H1 (cell line): Measurements from ENCODE around the gene GPR61. TPM values are rescaled to one million over a fixed set of nuclear protein-coding genes. Genes with fewer than 3 reads are reported as not detected.

Experiments
- CTCF ChIA-PET: fragments of 300-600 bp; sonication (Branson Sonifier 250); formaldehyde crosslinking; loops from one replicate; lab custom pipeline; 2021; ENCODE audit not compliant: partially characterized antibody; lab: Charles Lee
- POLR2A ChIA-PET: fragments of 300-600 bp; sonication (Branson Sonifier 250); formaldehyde crosslinking; loops from one replicate; lab custom pipeline; 2021; ENCODE audit warnings: inconsistent platforms; ENCODE audit not compliant: partially characterized antibody; lab: Charles Lee
- DNase-seq, 2 experiments: peaks; one replicate each; pipeline versions ENCODE4 v3.0.0 to v3.0.0-alpha.2; 2010 to 2022; ENCODE audit warnings: low spot score in 2 of 2, low read depth in 1 of 2, mixed read lengths in 1 of 2
- FAIRE-seq: peaks from 2 replicates; lab custom pipeline; 2011; peaks lifted over from hg19 to GRCh38; lab: Jason Lieb, UNC
- H2AFZ ChIP-seq: 2 replicates; pipeline ENCODE4 v1.8.1; 2012; ENCODE audit warnings: low read length, inconsistent platforms
- H2AK5ac ChIP-seq: 2 replicates; pipeline ENCODE4 v1.6.1; 2013; ENCODE audit warnings: low read depth, low read length
- H2BK120ac ChIP-seq: replicated peaks from 2 replicates; pipeline ENCODE3; 2013; ENCODE audit warnings: low read depth, low read length, inconsistent platforms
- H2BK12ac ChIP-seq: 2 replicates; pipeline ENCODE4 v1.6.1; 2013; ENCODE audit warnings: low read depth, low read length
- H2BK15ac ChIP-seq: 2 replicates; pipeline ENCODE4 v1.6.1; 2013; ENCODE audit warnings: low read length
- H2BK20ac ChIP-seq: 2 replicates; pipeline ENCODE4 v1.6.1; 2013; ENCODE audit warnings: low read length
- H2BK5ac ChIP-seq: 2 replicates; pipeline ENCODE4 v1.6.1; 2013; ENCODE audit warnings: low read depth, low read length
- H3K14ac ChIP-seq: 2 replicates; pipeline ENCODE4 v1.6.1; 2013; ENCODE audit warnings: inconsistent platforms; ENCODE audit not compliant: insufficient read length
- H3K18ac ChIP-seq: 2 replicates; pipeline ENCODE4 v1.6.1; 2013; ENCODE audit warnings: low read length; ENCODE audit errors: extremely low read depth
- H3K23ac ChIP-seq: 2 replicates; pipeline ENCODE4 v1.6.1; 2013; ENCODE audit warnings: inconsistent platforms; ENCODE audit not compliant: insufficient read length
- H3K23me2 ChIP-seq: 2 replicates; pipeline ENCODE4 v1.6.1; 2013; ENCODE audit warnings: low read depth, low read length
- H3K27ac ChIP-seq: 2 replicates; pipeline ENCODE4 v1.6.1; 2011; ENCODE audit warnings: low read depth, low read length, inconsistent platforms
- H3K27me3 ChIP-seq, 4 experiments: replicated peaks in 1 of 4; 1 replicate in 1 of 4; 2 replicates in 3 of 4; pipeline versions ENCODE4 v1.6.1 to v1.8.1; 2011 to 2013; ENCODE audit warnings: low read length in 3 of 4, mild to moderate bottlenecking in 3 of 4, inconsistent platforms in 2 of 4, mixed read lengths in 2 of 4, moderate library complexity in 1 of 4; ENCODE audit not compliant: control insufficient read depth in 3 of 4, insufficient read depth in 3 of 4; ENCODE audit errors: extremely low read depth in 1 of 4
- H3K36me3 ChIP-seq, 4 experiments: 2 replicates each; pipeline versions ENCODE4 v1.6.1 to v1.8.1; 2011 to 2013; ENCODE audit warnings: mild to moderate bottlenecking in 4 of 4, low read length in 3 of 4, moderate library complexity in 2 of 4, control low read depth in 1 of 4, inconsistent platforms in 1 of 4; ENCODE audit not compliant: insufficient read depth in 4 of 4, control insufficient read depth in 2 of 4
- H3K4ac ChIP-seq: replicated peaks from 2 replicates; pipeline ENCODE3; 2013; ENCODE audit warnings: low read length, low read depth, mixed read lengths, inconsistent platforms; ENCODE audit not compliant: insufficient read length
- H3K4me1 ChIP-seq, 4 experiments: replicated peaks in 1 of 4; 1 replicate in 1 of 4; 2 replicates in 3 of 4; pipeline versions ENCODE4 v1.6.1 to v1.8.1; 2011 to 2013; ENCODE audit warnings: low read length in 3 of 4, inconsistent platforms in 2 of 4, mixed read lengths in 1 of 4; ENCODE audit not compliant: insufficient read depth in 4 of 4, control insufficient read depth in 3 of 4
- H3K4me2 ChIP-seq, 2 experiments: 2 replicates each; pipeline versions ENCODE4 v1.6.1 to v1.8.1; 2011 to 2013; ENCODE audit warnings: low read depth in 2 of 2, low read length in 2 of 2, control low read depth in 1 of 2, inconsistent platforms in 1 of 2, mild to moderate bottlenecking in 1 of 2; ENCODE audit not compliant: insufficient read depth in 1 of 2
- H3K4me3 ChIP-seq, 4 experiments: fragments of 200-600, 300-600 bp in 1 of 4; sonication (generic), shearing (Covaris generic), sonication (Bioruptor Twin) in 1 of 4; 2 replicates each; pipeline versions ENCODE4 v1.5.1 to v1.8.1; 2011 to 2016; ENCODE audit warnings: low read length in 4 of 4, low read depth in 3 of 4, control low read depth in 2 of 4, inconsistent platforms in 2 of 4, mild to moderate bottlenecking in 2 of 4, mixed read lengths in 1 of 4, moderate library complexity in 1 of 4; ENCODE audit not compliant: insufficient read depth in 2 of 4; ENCODE audit errors: extremely low read depth in 1 of 4
- H3K56ac ChIP-seq: replicated peaks from 2 replicates; pipeline ENCODE3; 2013; ENCODE audit warnings: low read depth, mild to moderate bottlenecking, mixed read lengths, low read length, inconsistent platforms; ENCODE audit not compliant: insufficient read length
- H3K79me1 ChIP-seq: 2 replicates; pipeline ENCODE4 v1.6.1; 2013; ENCODE audit warnings: low read depth, low read length, control low read depth
- H3K79me2 ChIP-seq, 2 experiments: 2 replicates each; pipeline versions ENCODE4 v1.6.1 to v1.8.1; 2012 to 2013; ENCODE audit warnings: low read length in 2 of 2, mild to moderate bottlenecking in 2 of 2, inconsistent platforms in 1 of 2; ENCODE audit not compliant: insufficient read depth in 2 of 2, control insufficient read depth in 1 of 2
- H3K9ac ChIP-seq, 4 experiments: replicated peaks in 1 of 4; 1 replicate in 1 of 4; 2 replicates in 3 of 4; pipeline versions ENCODE4 v1.6.1 to v1.8.1; 2011 to 2013; ENCODE audit warnings: low read depth in 3 of 4, low read length in 3 of 4, control low read depth in 2 of 4, mild to moderate bottlenecking in 2 of 4, moderate library complexity in 2 of 4, inconsistent platforms in 1 of 4; ENCODE audit errors: extremely low read depth in 1 of 4
- H3K9me3 ChIP-seq, 2 experiments: 2 replicates each; pipeline versions ENCODE4 v1.6.1 to v1.8.1; 2012 to 2013; ENCODE audit warnings: mild to moderate bottlenecking in 2 of 2, moderate library complexity in 2 of 2, control low read depth in 1 of 2, inconsistent platforms in 1 of 2, low read depth in 1 of 2, low read length in 1 of 2, mixed read lengths in 1 of 2; ENCODE audit not compliant: insufficient read depth in 2 of 2
- H4K20me1 ChIP-seq, 2 experiments: replicated peaks in 1 of 2; 2 replicates each; pipeline versions ENCODE3 to v1.8.1; 2011 to 2013; ENCODE audit warnings: inconsistent platforms in 2 of 2, low read length in 2 of 2, mild to moderate bottlenecking in 1 of 2; ENCODE audit not compliant: insufficient read depth in 2 of 2, control insufficient read depth in 1 of 2
- H4K5ac ChIP-seq: 2 replicates; pipeline ENCODE4 v1.6.1; 2013; ENCODE audit warnings: low read length, low read depth, mixed read lengths, inconsistent platforms; ENCODE audit not compliant: insufficient read length
- H4K8ac ChIP-seq: 2 replicates; pipeline ENCODE4 v1.8.0; 2013; ENCODE audit warnings: mild to moderate bottlenecking, moderate library complexity, low read length, inconsistent platforms; ENCODE audit not compliant: insufficient read depth; ENCODE audit errors: extremely low read depth
- H4K91ac ChIP-seq: replicated peaks from 2 replicates; pipeline ENCODE3; 2013; ENCODE audit warnings: low read length, mixed read lengths, inconsistent platforms; ENCODE audit not compliant: insufficient read length
- GABPA ChIP-seq: IDR thresholded peaks from 2 replicates; pipeline ENCODE4 v1.6.1; 2011; ENCODE audit warnings: mild to moderate bottlenecking, low read length, moderate library complexity, borderline replicate concordance; ENCODE audit not compliant: insufficient read depth
- WGBS, 2 experiments: shearing (Covaris generic) in 1 of 2; methylation state at CpG; one replicate each; pipeline versions ENCODE4 v1.1.6 to v1.1.7; 2013 to 2015; ENCODE audit warnings: low lambda C conversion rate in 2 of 2, mixed read lengths in 2 of 2, inconsistent platforms in 1 of 2, low coverage in 1 of 2, missing lambda C conversion rate in 1 of 2; ENCODE audit not compliant: insufficient replicate concordance in 2 of 2, insufficient coverage in 1 of 2, insufficient read length in 1 of 2; ENCODE audit errors: extremely low coverage in 1 of 2, missing lambda C conversion rate in 1 of 2; 5-methylcytosine and 5-hydroxymethylcytosine counted together
- polyA plus RNA-seq, 7 experiments: library from polyadenylated mRNA; depleted of rRNA in 3 of 7; stranded (reverse) in 5 of 7; unstranded in 2 of 7; fragments of >200 nt in 5 of 7; fragments of 200-250 nt in 2 of 7; gene quantifications; 1 replicate in 5 of 7; 2 replicates in 1 of 7; 4 replicates in 1 of 7; pipeline versions ENCODE4 v1.2.1 to v1.2.3, GENCODE V29; 2011 to 2013; ENCODE audit warnings: missing spikeins in 2 of 7, mixed read lengths in 2 of 7
- total RNA-seq: library from RNA; stranded (reverse); fragmentation: NEBNext Ultra II Directional; extraction: Animal tissue kit (Norgen Biotek cat#: 25700); gene quantifications from 2 replicates; pipeline ENCODE4 v1.2.1, GENCODE V29; 2021

Gene GPR61
- total and polyA plus RNA-seq, 2 of the 8 experiments (the other 6 are each of a cell fraction or from before 2014, with no cell fraction given): 0.41 to 0.53 TPM

GRCh38 chr1:109514846-109515245 lies 24.8 kb upstream of the GPR61 start:
- WGBS, 2 experiments: 95% methylated on average over 3 of the region's 3 CpGs; no CpG with 5 or more reads in 1 of the 2 experiments
- no peak overlapping the region for H4K5ac ChIP-seq
- no peak overlapping the region for H3K14ac ChIP-seq
- H2BK15ac ChIP-seq: no peak overlapping the region
- H2BK120ac ChIP-seq: no peak overlapping the region
- H4K91ac ChIP-seq: no peak overlapping the region
- H2AK5ac ChIP-seq: no peak overlapping the region
- no peaks in the 10 kb centered on the region for H3K79me2 ChIP-seq
- H3K4me3 ChIP-seq: no peak overlapping the region
- no peak for TF ChIP-seq GABPA
- TF ChIP-seq, all 59 proteins: peak for 0
- Histone ChIP-seq H3K4me2 (no peak overlapping the region), H3K27me3 (peaks cover 0 to 15% (median 7%) of the 10 kb centered on the region in 4 experiments; a peak in 6 of 7 replicates), H3K79me1 (no peaks in the 10 kb centered on the region), H4K8ac (no peak overlapping the region), H2AFZ (no peak overlapping the region), H3K4ac (no peak overlapping the region), H2BK12ac (no peak overlapping the region), H3K36me3 (no peaks in the 10 kb centered on the region), H4K20me1 (no peaks in the 10 kb centered on the region), H3K23ac (no peak overlapping the region), H3K18ac (no peak overlapping the region), H3K9ac (no peak overlapping the region), H3K4me1 (peaks cover 0 to 5% (median 3%) of the 10 kb centered on the region in 4 experiments; a peak in 1 of 7 replicates), H3K56ac (no peak overlapping the region), H3K23me2 (peaks cover 6% of the 10 kb centered on the region), H3K27ac (no peak overlapping the region), H2BK20ac (no peak overlapping the region), H3K9me3 (no peaks in the 10 kb centered on the region), H2BK5ac (no peak overlapping the region)
- CTCF ChIA-PET: interaction anchor here (0.6 to 43.7 kb wide), 4 partner anchors 19 to 164 kb away, joined by 3 to 1755 read pairs (median 334); partner anchors contain the start of genes ATXN7L2, CYB561D1 and GPR61
- DNase-seq (no peak), FAIRE-seq (no peak)
- POLR2A ChIA-PET: no interaction called here
